Superior temporal gyrus (tissue), 1 donor: ENCODE data around the gene ERC1.
"Not testable (repeated sequence)": the region's sequence is repeated elsewhere in the genome, so short reads cannot be mapped to it uniquely, and the experiment has no call there.

Experiments
- DNase-seq: peaks from one replicate; pipeline ENCODE4 v3.0.0-alpha.2; 2016; ENCODE audit errors: extremely low spot score

Gene ERC1

DNA sequence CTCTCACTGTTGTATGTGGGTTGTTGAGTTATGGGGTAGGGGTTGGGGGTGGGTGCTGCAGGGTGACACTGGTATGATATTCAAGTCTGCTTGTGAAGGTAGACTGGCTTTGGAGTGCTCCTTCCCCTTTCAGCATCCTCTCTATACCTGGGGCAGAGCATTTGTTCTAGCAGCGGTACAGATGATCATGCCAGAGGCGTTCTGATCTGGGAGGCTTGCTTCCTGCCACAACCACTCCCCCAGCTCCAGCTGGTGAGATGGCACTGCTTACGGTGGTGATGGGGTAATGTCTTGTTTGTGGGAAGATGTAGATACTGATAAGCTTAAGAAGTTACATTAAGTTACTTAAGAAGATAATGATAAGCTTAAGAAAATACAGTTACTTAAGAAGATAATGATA is 131.8 kb downstream of the ERC1 start:
- DNase-seq, result no peak

DNA sequence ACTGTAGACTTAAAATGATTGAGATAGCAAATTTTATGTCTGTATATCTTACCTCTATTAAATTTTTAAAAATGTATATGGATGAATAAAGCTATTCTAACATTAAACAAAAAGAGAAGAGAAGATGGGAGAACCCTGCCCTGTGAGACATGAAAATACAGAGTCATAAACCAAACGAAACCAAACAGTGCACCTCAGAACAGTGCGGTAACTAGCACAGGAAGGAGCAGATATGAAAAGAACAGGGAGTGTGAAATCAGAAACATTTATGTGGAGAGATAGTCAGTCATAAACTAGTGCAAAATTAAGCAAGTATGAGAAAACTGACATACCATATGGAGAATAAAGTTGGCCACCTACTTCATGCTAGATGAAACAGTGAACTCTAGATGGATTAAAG is 135.1 kb downstream of the ERC1 start:
- DNase-seq, result no peak

DNA sequence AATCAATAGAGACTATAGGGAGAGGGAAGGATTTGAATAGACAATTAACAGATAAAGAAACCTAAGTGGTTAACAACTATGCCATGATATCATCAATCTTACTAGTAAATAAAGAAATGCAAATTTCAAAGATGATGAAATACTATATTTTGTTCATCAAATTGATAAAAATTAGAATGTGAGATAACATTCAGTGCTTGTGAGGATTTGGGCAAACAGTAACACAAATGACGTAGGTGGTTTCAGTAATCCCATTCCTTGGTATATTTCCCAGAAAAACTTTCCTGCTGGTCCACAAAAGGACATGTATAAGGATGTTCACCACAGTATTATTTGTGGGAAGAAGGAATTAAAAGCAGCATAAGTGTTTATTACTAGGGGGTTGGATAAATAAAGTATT is 136.0 kb downstream of the ERC1 start:
- no peak for DNase-seq

DNA sequence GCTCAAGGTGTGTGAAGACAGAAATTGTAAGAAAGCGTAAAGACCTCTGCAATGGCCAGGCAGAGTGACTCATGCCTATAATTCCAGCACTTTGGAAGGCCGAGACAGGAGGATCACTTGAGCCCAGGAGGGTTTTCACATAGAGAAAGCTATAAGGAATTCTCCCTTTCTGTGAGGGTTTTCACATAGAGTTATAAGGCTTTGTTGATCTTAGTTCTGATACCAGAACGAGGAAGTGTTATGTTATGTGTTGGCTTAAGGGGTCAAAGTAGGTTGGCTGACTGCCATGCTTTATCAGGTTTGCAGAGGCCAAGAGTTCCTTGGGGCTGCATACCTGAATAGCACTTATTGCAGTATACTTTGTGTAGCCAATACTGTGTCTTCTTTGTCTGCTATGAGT is 139.1 kb downstream of the ERC1 start:
- DNase-seq, result no peak

DNA sequence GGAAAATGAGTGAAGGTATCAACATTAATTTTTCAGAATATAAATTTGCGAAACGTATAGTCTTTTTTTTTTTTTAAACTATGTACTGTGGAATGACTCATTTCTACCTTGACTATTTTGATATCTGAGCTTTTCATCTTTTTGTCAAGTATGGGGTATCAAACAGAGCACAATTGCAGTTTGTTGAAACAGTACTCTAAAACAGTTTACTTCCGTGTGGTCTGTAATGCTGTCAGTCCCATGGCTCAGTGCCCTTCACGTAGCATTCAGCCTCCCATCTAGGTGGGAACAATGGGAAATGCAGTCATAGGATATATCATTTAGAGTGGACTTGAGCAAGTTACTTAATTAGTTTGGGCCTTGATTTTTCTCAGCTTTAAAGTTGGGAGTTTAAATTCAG is 139.5 kb downstream of the ERC1 start:
- no peak for DNase-seq

DNA sequence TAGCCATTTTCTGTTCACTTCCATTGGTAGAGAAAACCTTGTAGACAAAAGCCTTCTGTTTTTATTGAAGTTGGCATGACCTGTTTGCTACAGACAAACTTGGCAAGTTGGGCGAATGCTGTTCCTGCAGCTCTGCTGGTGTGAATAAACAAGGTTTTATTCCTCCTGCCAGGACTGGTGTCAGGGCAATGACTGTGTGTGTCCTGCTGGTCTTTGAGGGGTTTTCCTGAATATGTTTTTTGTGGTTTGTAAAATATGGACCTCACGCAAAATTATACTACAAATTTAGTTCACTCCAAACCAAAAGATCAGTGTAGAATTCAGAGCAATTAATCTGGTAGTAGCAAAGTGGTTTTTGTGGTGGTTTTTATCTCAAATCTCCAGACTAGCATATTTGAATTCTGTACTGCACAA is 140.8 kb downstream of the ERC1 start:
- no peak for DNase-seq

DNA sequence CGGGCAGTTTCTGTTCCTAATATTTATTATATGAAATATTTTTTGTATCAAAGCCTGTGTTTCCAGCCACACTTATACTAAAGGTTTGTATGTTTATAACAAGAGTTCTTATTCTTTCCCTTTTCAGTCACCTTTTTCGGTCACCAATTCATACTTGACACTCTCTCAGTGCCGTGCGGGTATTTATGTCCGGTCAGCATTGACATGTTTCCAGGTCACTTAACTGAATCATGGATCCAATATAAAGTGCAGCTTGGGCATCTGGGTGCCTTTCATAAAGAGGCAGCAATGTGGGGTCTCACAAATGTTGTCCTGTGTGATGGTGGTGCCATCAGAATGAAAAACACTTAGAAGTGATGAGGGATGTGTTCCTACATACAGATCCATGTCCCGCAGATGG is 141.3 kb downstream of the ERC1 start:
- DNase-seq, result no peak

DNA sequence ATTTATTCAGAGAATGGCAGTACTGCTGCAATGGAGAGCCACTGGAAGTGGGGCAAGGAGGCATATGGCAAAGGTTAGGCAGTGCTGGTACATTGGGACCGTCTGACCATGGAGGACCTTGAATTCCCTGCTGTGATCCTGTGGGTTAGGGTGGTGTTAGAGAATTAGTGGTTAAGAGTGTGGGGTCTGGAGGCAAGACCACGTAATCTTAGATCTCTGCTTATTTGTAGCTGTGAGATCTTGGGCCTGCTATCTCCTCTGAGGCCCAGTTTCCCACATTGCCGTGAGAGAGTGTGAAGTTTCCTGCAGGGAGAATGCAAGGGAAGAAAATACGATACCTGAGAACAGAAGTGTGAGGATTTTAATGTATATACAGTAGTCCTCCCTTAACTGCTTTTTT is 147.7 kb downstream of the ERC1 start:
- DNase-seq, result no peak

DNA sequence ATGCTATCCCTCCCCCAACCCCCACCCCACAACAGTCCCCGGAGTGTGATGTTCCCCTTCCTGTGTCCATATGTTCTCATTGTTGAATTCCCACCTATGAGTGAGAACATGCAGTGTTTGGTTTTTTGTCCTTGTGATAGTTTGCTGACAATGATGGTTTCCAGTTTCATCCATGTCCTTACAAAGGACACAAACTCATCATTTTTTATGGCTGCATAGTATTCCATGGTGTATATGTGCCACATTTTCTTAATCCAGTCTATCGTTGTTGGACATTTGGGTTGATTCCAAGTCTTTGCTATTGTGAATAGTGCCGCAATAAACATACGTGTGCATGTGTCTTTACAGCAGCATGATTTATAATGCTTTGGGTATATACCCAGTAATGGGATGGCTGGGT is 155.7 kb downstream of the ERC1 start:
- DNase-seq, result not testable (repeated sequence)

DNA sequence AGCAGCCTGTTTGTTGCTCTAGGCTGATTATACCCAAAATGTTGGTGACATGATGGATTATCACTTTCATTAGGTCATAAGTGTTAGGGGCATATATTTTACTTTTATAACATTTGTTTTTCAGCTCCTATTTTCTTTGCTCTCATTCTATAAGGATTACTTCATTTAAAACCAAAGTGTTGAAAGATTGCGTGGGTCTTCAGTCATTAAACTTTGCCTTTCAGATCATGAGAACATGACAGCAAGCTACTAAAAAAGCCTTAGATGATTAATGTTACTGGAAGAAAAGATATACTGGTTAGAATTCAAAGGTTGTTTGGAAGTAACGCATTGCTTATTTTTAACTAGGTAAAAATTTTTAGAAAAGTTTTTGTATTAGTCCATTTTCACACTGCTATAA is 156.8 kb downstream of the ERC1 start:
- no peak for DNase-seq

DNA sequence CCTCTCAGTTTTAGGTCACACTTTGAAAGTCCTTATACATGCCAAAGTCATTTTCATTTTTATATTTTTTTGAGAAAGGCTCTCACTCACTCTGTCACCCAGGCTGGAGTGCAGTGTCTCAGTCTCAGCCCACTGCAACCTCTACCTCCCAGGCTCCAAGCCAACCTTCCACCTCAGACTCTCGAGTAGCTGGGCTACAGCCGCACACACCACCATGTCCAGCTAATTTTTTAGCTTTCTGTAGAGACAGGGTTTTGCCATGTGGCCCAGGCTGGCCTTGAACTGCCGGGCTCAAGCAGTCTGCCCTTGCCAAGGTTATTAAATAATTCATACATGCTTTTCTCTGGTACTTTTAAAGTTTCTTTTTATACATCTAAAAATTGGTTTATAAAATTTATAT is 166.0 kb downstream of the ERC1 start:
- no peak for DNase-seq

DNA sequence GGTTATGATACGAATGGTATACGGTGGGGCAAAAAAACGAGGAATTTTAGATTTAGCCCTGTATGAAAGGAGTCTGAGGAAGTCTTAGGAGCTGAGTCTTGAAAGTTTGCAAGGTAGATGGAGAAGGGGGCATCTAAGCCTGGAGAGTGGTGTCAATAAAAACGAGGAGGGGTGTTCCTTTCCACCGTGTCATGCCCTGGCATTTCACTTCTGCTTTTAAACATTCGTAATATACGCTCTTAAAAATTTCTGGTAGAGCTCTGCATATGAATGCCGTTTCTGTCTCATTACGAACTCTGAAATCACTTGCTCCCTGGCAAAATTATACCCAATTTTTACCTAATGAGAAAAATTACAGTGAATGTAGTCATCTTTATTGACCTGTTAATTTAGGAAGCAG is 170.2 kb downstream of the ERC1 start:
- no peak for DNase-seq

DNA sequence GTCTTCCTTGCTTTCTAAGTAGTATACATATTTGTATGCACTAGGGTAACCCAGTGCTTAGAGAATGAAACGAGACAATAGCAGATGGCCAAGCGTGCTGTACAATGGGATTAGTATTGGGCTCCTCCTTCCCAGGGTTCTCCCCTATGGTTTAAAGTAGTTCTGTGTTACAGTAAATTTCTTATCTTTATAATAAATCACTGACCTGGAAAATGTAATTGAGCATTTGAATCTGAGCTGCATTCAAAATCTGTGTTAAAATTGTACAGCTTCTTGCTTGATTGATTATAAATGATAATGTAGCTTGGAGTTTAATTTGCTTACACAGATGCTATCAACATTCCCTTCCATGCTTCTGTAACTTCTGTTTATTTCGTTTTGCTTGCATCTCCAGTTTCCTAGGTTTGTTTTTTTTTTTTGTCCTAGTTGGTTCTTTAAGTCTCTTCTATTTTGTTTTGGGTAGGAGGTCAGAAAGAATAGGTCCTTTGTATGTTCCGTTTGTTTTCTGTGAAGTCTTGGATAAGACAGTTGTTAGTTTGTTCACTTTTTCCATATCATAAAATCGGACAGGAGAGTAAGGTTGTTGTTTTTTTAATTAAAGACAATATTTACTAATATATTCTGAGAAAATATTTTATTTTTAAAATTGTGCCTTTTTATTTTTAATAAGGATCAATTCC is 171.2 kb downstream of the ERC1 start:
- no peak for DNase-seq

DNA sequence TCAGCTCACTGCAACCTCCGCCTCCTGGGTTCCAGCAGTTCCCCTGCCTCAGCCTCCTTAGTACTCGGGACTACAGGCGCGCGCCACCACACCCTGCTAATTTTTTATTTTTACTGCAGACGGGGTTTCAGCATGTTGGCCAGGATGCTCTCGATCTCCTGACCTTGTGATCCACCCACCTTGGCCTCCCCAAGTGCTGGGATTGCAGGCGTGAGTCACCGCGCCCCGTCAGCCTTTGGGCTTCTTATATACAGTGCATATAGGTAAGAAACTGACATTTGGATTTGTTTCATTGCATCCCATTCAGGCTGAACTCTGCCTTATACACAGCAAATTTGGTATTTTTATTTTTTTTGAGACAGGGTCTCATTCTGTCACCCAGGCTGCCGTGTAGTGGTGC is 176.8 kb downstream of the ERC1 start:
- no peak for DNase-seq

DNA sequence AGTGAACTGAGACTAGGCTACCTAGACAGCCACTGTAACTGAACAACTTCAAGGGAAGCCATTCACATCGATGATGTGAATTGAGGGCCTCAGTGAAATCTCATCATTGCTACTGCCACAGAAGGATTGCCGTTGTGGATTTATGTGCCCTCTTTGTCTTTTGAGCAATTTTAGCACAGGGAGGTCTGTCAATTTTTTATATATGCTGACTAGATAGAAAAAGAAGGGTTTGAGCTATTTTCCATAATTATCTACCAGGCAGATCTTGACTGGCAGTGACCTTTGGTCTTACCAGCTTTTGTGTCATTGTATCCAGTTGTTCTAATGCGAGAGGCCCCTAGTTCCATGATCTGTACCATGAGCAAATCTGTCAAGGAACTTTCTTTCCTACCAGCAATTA is 179.4 kb downstream of the ERC1 start:
- no peak for DNase-seq

DNA sequence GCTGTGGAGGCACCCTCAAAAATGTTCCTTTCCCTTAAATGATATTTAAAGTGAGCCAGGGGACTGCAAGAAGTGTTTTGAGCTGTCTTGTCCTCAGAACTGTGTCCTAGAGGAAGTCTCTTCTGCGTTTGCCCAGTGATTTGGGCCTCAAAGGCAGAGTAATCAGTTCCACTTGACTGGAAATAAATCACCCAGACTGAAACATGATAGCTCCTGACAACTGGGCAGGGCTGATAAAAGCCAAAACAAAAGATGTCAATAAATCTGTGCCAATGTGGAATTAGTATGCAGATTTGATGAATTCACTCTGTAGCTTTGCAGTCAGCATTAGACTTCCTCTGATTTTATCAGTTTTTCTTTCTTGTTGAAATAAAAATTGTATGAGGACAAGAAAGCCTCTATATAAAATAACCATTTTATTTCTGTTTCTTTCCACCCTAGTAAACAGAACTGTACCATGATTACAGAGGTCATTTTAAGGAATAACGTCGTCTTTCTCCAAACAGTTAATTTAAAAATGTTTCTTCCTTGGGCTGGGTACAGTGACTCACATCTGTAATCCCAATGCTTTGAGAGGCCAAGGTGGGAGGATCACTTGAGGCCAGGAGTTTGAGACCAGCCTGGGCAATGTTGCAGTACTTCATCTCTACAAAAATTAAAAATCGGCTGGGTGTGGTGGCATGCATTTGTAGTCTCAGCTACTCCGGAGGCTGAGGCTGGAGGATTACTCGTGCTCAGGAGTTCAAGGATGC is 180.8 kb downstream of the ERC1 start:
- DNase-seq, result no peak

DNA sequence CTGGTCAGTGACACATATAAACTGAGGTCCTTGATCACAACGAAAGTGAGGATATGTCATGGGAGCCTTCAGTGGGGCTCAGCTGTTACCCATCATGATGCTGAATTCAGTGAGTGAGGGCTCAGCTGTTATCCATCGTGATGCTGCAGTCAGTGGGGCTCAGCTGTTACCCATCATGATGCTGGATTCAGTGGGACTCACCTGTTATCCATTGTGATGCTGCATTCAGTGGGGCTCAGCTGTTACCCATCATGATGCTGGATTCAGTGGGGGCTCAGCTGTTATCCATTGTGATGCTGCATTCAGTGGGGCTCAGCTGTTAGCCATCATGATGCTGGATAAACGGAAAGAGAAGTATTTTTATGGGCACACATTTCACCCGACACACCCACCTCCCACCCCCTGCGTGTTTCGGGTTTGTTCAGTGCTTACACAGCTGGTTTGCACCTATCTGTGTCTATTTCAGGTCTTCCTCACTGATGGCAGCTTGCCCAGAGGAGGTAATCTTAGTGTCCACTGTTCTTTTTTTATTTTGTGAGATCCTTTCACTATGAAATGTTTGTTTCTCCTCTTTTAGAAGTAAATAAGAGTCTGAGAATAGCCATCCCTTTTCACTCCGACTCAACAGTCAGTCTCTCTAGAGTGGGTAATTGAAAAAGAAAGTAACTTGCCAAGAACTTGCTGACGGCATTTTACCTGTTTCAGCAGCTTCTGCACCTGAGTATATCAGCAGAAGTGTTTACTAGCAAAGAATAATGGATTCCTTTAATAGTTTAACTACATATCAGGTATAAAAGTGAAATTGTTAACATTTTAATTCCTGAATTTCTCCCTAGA is 183.0 kb downstream of the ERC1 start:
- no peak for DNase-seq

DNA sequence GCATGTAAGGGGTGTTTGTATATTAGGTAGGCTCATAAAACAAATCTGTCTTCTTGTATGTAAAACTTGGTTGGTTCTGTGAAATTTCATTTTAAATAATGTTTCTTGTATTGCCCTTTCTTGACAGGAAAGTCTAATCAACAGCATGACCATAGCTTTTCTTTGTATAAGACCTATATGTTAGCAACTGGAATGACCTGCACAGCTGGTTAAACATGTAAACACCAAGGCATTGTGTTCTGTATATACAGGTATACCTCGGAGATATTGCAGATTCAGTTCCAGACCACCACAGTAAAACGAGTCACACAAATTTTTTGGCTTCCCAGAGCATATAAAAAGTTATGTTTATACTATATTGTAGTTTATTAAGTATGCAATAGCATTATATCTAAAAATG is 183.6 kb downstream of the ERC1 start:
- no peak for DNase-seq

DNA sequence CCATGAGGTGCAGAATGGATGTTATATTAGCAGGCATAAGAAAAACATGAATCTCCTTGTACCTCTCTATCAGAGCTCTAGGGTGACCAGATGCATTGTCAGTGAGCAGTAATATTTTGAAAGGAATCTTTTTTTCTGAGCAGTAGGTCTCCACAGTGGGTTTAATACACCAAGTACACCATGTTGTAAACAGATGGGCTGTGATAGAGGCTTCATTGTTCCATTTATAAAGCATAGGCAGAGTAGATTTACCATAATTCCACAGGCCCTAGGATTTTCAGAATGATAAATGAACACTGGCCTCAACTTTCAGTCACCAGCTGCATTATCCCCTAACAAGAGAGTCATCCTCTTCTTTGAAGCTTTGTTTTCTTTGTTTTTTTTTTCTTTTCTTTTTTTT is 185.2 kb downstream of the ERC1 start:
- no peak for DNase-seq

DNA sequence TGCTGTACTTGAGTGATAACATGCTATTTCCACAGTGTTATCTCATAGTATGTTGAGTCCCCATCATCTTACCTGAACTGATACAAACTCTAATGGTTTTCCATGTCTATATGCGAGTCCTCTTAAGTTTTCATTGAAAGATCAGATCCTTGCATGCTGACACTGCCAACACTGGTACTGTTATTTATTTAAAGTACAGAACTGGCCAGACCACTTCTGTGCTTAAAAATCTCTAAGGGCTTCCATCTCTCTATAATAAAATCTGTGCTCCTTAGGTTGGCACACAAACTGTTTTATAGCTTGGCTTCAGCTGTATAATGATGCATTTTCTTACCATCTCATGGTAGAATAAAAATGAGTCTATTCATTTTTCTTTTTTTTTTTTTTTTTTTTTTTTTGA is 188.1 kb downstream of the ERC1 start:
- no peak for DNase-seq

DNA sequence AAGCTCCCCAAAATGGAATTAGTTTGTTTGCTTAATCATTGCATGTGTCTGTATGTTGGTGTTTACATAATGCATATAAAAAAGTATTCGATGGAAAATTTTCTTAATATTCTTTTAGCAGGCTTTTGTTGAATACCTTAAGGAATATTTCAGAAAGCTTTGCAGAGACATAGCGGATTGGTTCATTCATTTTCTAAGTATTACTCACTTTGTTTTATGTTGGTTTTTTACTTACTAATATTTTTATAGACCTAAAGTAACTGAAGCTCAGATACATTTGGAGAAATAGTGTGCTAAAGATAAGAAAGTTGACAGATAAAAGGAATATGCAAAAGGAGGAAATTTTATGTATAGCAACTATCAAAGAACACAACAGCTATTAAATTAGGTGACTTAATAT is 191.0 kb downstream of the ERC1 start:
- no peak for DNase-seq

DNA sequence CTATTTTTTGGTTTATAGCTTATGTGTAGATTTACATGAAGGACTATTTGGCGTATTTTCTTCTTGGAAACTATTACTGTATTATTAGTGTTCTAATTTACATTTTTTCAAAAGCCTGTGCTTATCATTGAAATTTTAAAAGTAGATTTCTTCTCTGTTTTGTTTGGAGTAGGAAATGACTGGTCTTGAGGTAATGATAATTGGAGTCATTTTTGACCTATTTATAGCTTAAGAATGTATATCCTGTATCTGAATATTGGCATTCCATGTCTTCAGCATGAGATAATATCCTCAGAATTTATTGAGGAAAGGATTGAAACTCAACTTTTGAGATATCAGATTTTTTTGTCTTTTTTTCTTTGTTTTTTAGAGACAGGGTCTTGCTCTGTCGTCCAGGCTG is 193.4 kb downstream of the ERC1 start:
- no peak for DNase-seq
